Measurements from ENCODE around the gene CCDC192. TPM values are rescaled to one million over a fixed set of nuclear protein-coding genes. Genes with fewer than 3 reads are reported as not detected.
A peak's percentile ranks its signal among the peaks of the same experiment; 100 is the strongest.
"Not testable (repeated sequence)": the region's sequence is repeated elsewhere in the genome, so short reads cannot be mapped to it uniquely, and the experiment has no call there.

CCDC192 gene
- total RNA-seq, 2 donors from 2014 or later = not detected

DNA sequence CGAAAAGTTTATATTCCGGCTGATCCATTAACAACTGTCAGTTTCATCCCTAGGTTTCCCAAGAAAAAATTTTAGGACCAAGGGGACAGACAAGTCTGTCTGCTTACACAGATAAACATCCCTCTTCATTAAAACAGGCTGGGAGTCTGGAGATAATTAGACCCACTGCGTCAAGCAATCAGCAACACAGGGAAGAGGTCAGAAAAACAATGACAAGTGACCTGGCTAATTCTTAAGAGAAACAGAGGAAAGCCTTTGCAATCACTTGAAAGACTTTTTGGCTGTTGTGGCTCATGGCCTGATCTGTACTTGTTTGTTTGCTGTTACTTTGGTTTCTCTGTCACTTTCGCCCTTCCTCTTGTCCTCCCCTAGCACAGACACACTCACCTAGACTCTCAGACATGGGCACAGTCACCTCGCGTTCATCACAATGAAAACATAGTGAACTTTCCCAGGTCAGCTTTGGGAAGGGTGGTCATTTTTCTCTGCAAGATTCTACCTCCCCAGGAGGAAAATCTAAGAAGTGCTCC, 2.9 kb upstream of the CCDC192 start:
- ATAC-seq (ENCODE audit: insufficient number of reproducible peaks, low FRiP score, low read depth) (no peak), DNase-seq (ENCODE audit: low spot score) (no peak)
- TF ChIP-seq, protein P1, sequence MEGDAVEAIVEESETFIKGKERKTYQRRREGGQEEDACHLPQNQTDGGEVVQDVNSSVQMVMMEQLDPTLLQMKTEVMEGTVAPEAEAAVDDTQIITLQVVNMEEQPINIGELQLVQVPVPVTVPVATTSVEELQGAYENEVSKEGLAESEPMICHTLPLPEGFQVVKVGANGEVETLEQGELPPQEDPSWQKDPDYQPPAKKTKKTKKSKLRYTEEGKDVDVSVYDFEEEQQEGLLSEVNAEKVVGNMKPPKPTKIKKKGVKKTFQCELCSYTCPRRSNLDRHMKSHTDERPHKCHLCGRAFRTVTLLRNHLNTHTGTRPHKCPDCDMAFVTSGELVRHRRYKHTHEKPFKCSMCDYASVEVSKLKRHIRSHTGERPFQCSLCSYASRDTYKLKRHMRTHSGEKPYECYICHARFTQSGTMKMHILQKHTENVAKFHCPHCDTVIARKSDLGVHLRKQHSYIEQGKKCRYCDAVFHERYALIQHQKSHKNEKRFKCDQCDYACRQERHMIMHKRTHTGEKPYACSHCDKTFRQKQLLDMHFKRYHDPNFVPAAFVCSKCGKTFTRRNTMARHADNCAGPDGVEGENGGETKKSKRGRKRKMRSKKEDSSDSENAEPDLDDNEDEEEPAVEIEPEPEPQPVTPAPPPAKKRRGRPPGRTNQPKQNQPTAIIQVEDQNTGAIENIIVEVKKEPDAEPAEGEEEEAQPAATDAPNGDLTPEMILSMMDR (IDR thresholded peaks at IDR 0.05) = no peak
- Histone ChIP-seq H3K36me3 (no peaks in the 10 kb centered on the region), H3K27ac (no peak overlapping the region), H3K27me3 (replicated peaks; ENCODE audit: insufficient read depth) (no peaks in the 10 kb centered on the region), H3K4me3 (no peak overlapping the region), H3K4me1 (ENCODE audit: control insufficient read depth in 1 of 2, low read depth in 2 of 2) (peaks cover 2 to 6% of the 10 kb centered on the region in 2 donors), H3K9me3 (no peaks in the 10 kb centered on the region)

DNA sequence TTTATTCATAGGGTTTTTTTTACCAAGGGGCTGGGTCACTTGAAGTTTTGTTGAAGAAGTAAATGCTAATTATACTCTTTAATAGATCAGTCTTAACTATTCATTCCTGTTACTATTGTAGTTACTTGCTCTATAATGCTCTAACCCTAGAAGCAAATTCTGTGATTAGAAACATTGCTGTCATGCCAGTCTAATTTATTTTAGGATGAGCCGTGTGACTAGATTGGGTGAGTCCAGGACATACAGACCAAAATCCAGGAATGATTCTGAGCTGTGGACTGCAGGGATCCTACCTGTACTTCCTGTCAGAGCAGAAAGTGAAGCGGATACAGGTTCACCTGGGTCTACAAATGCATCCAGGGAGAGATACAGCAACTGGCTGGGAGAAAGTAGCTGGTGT, 757 bp upstream of the CCDC192 start:
- peaks cover 4 to 26% of the 10 kb centered on the region in 2 donors for H3K4me1 ChIP-seq (ENCODE audit: control insufficient read depth in 1 of 2, low read depth in 2 of 2)
- TF ChIP-seq, protein P1 (IDR thresholded peaks at IDR 0.05) = no peak
- no peaks in the 10 kb centered on the region for H3K36me3 ChIP-seq
- DNase-seq (ENCODE audit: low spot score) = no peak
- no peak overlapping the region for H3K4me3 ChIP-seq
- H3K27ac ChIP-seq = no peak overlapping the region
- no peak for ATAC-seq (ENCODE audit: insufficient number of reproducible peaks, low FRiP score, low read depth)
- H3K27me3 ChIP-seq (replicated peaks; ENCODE audit: insufficient read depth) = no peaks in the 10 kb centered on the region
- H3K9me3 ChIP-seq = no peaks in the 10 kb centered on the region

DNA sequence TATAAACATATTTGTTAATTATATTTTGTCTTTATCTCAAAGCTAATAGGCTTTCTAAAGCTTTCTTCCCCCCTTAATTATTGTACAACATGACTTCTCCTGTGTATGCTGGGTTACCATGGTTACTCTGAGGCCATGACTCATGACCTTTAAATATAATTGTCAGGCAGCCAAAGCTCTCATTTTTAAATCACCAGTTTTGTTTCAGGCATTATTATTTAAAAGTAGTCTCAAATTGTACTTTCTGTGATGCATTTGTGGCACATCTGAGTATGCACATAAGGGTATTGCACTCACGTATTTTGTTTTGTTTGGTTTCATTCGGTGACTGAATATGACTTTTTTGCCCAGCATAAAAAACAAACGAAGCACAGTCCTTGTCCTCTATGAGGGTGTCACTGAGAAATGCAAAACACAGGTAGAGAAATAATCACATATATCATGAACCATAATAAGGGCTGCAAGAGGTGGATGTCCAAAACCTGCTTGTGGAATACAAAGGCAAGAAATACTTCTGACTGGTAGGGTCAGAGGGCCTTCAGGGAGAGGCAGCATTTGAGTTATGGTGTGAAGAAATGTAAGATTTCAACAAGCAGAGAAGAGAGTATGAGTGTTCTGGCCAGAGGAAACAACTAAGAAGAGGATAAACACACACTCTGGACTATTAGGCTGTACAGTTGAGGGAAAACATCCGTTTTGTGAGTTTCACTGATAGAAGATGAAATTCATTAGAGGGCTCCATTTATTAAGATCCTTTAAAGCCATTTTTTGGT, 2.1 kb downstream of the CCDC192 start:
- no peaks in the 10 kb centered on the region for H3K36me3 ChIP-seq
- peak; percentile 33 for DNase-seq (ENCODE audit: low spot score)
- H3K4me3 ChIP-seq = no peak overlapping the region
- TF ChIP-seq, protein P1 (IDR thresholded peaks at IDR 0.05) = no peak
- peaks cover 4 to 32% of the 10 kb centered on the region in 2 donors for H3K4me1 ChIP-seq (ENCODE audit: control insufficient read depth in 1 of 2, low read depth in 2 of 2)
- H3K9me3 ChIP-seq = no peaks in the 10 kb centered on the region
- peak; percentile 90 for ATAC-seq (ENCODE audit: insufficient number of reproducible peaks, low FRiP score, low read depth)
- peak overlapping the region in 1 of 2 donors; percentile 31 for H3K27ac ChIP-seq
- H3K27me3 ChIP-seq (replicated peaks; ENCODE audit: insufficient read depth) = no peaks in the 10 kb centered on the region

DNA sequence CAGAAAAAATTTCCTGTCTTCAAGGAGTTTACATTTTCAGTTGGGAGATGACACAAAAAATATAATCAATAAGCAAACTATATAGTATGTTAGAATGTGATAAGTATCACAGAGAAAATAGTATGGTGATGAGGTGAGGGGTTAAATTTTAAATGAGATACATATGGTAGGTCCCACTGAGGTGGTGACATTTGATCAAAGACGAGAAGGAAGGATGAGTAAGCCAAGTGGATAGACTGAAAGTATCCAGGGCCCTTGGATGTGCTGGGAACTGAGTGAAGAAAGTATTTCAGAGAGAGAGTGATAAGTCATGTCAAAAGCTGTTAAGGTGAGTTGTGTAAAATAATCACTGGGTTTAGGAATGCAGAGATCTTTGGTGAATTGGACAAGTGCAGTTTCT, 3.5 kb downstream of the CCDC192 start:
- Histone ChIP-seq H3K27me3 (replicated peaks; ENCODE audit: insufficient read depth) (no peaks in the 10 kb centered on the region), H3K27ac (no peak overlapping the region), H3K36me3 (no peaks in the 10 kb centered on the region), H3K4me3 (no peak overlapping the region), H3K9me3 (no peaks in the 10 kb centered on the region), H3K4me1 (ENCODE audit: control insufficient read depth in 1 of 2, low read depth in 2 of 2) (peaks cover 4 to 32% of the 10 kb centered on the region in 2 donors)
- DNase-seq (ENCODE audit: low spot score) = no peak
- ATAC-seq (ENCODE audit: insufficient number of reproducible peaks, low FRiP score, low read depth) = no peak
- TF ChIP-seq, protein P1 (IDR thresholded peaks at IDR 0.05) = no peak

DNA sequence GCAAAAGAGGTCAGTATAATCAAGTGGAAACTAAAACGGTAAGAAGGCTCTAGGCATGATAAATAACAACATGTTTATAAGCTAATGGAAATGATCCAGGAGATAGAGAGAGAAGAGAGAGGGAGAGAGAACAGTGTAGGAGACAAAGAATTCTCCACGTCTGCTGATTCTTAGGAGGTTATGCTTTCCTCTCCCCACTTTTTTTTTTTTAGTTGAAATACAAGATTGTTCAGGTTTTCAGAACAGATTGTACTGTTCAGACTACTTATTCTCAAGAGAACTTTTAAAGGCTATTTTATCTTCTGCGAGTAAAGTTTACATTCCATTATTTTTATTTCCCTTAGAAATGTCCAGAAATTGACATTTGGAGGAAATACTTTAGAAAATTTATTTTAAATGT, 4.0 kb downstream of the CCDC192 start:
- TF ChIP-seq, protein P1 (IDR thresholded peaks at IDR 0.05) = no peak
- H3K27me3 ChIP-seq (replicated peaks; ENCODE audit: insufficient read depth) = no peaks in the 10 kb centered on the region
- no peak for DNase-seq (ENCODE audit: low spot score)
- H3K36me3 ChIP-seq = no peaks in the 10 kb centered on the region
- no peak for ATAC-seq (ENCODE audit: insufficient number of reproducible peaks, low FRiP score, low read depth)
- H3K4me1 ChIP-seq (ENCODE audit: control insufficient read depth in 1 of 2, low read depth in 2 of 2) = peaks cover 4 to 32% of the 10 kb centered on the region in 2 donors
- H3K9me3 ChIP-seq = no peaks in the 10 kb centered on the region
- no peak overlapping the region for H3K27ac ChIP-seq
- H3K4me3 ChIP-seq = no peak overlapping the region

DNA sequence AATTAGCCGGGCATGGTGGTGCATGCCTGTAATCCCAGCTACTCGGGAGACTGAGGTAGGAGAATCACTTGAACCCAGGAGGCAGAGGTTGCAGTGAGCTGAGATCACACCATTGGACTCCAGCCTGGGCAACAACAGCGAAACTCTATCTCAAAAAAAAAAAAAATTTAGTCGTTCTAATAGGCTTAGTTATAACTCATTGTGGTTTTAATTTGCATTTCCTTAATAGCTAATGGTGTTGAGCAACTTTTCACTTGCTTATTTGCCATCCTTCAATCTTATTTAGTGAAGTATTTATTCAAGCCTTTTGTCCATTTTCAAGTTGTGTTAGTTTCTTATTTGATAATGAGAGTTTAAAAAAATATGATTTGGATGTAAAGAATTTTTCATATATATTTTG, 9.9 kb downstream of the CCDC192 start:
- not testable (repeated sequence) for DNase-seq (ENCODE audit: low spot score); H3K27me3 ChIP-seq (replicated peaks; ENCODE audit: insufficient read depth); ATAC-seq (ENCODE audit: insufficient number of reproducible peaks, low FRiP score, low read depth); H3K27ac ChIP-seq; H3K36me3 ChIP-seq; H3K4me1 ChIP-seq (ENCODE audit: control insufficient read depth in 1 of 2, low read depth in 2 of 2); H3K4me3 ChIP-seq; H3K9me3 ChIP-seq
